Non-pigmented ciliary epithelial cell (primary cell): ENCODE data around the gene PDE4D.
A peak's percentile ranks its signal among the peaks of the same experiment; 100 is the strongest.

Experiments
- DNase-seq: peaks from one replicate; pipeline ENCODE4 v3.0.0-alpha.2; 2010; ENCODE audit warnings: low read depth

PDE4D gene

DNA sequence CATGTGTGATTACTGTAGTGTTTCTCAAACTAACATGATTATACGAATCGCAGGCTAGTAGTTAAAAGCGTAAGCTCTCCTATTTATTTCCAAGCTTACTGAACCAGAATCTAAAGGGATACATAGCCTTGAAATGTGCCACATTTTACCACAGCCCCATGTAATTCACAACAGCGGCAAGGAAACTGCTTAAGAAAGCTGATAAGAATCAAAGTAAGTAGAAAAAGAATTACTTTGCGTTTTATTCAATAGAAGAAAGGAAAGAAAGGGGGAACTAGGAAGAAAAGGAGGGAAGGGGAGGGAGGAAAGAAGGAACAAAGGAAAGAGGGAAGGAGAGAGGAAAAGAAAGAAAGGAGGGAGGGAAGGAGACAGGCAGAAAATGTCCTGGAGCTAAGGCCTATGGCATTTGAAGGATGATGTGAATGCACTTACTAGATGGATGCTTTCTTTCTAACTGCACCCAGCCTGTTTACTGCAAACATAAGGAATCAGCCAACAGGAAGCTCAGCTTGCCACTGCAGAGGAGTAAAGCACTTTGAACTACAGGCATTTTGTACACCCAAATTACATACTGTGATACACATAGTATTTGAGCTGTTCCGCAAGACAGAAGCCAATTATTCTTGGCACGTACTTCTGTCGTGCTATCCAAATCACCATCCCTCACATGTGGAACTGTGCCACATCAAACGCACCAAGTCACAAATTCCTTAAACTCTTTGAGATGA is 789.0 kb downstream of the PDE4D start:
- DNase-seq: no peak

DNA sequence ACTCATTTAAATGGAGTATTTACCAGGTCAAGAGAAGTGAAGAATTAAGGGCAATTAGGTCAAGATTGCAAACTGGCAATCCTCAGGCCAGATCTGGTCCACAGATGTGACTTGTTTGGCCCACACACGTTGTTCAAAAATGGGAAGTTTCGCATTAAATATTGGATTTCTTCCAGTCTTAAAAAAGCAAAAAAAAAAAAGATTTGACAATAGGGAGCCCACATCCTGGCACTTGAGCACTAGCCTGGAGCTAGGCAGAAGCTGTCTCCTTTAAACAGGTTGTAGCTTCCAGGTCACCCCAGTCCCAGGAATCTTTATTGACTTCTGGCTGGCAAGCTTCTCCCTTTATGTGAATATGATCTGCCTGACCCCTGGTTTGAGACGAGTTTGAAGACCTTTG is 790.2 kb downstream of the PDE4D start:
- DNase-seq: no peak

DNA sequence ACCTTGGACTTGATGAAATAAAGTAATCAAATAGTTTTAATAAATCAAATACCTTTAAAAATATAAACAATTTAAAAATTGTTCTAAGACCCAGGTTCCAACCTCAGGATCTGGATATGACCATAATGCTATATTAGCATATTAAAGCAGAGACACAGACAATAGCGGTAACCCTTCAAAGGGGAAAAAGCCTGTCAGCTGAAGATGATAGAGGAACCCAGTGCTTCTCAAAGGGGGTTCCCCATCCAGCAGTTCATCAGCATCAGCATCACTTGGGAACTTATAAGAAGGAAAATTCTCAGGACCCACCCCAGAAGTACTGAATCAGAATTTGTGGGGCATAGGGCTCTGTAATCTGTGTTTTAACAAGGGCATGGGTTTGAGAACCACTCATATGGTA is 791.1 kb downstream of the PDE4D start:
- DNase-seq: no peak

DNA sequence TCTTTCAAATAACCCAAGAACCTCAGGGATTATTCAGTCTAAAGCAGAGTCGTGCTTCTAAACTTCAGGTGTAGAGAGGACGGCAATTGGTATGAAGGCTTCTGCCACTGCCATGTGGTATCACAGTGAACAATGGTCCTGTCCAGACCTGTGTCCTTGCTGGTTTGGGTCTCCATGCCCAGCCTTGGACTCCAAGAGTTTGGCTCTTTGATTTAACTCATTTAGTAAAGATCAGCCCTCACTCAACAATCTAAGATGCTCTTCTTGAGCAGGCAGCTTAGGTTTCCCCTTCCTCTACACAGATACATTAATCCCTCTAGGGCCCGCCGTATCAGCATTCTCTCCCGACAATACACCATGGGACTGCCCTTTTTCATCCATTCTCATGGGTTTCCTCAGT is 792.7 kb downstream of the PDE4D start:
- no peak for DNase-seq

DNA sequence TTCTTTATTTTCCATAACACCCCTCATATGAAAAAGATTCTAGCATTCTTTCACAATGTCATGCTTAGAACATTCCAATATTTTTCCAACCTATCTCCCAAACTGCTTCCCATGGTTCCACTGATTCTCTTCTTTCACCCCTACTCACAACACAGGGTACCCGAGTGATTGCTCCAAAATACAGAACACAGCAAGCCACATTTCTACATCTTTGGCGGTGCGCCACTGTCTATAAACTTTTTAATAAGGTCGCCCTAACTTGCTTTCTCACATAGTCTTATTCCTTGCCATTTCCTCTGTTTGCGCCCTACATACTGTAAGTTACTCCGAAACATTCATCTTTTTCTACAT is 793.6 kb downstream of the PDE4D start:
- no peak for DNase-seq

DNA sequence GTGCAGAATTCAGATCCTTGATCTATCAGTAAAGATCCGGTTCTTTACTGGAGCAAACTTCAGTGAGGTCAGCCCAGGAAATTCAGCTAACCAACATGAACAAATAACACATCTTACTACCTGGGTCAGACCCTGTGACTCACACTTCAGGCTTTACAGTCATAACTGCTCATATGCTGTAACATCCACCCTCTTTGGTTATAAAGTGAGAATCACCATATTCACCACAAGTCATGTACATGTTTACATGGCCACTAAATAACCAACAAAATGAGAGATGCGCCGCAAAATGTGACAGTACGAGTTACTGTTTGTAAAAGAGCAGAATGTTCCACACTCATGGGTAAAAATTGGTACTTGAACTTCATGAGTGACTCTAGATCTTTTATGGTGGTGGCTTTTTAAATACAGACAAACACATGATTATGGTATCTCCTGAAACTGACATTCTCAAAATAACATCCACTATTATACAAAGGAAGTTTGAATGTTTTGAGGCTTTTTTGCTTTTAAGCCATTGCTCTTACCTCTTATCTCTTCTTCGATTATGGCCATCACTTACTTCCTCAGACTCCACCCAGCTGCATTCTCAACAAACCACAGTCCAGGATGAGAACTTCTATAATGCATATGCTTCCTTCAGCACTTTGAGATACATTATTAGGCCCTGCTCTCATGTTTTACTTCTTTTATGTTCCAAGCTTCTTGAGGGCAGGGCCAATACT is 794.1 kb downstream of the PDE4D start:
- DNase-seq: peak; percentile 91

DNA sequence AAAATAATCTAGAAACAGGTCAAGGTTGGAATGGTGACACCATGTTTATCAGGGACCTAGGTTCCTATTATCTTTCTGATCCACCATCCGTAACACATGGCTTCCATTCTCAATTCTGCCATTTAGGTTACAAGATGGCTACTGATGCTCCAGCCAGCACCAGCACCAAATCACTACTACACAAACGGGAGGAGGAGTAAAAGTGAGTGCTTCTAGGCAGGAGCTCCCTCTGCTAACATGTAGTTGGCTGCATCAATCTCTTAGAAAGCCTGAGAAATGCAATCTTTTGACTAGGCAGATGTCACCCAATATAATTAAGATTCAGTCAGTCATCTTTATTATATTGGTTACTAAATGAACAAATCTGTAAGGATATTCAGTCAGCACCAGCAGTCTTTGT is 794.8 kb downstream of the PDE4D start:
- no peak for DNase-seq

DNA sequence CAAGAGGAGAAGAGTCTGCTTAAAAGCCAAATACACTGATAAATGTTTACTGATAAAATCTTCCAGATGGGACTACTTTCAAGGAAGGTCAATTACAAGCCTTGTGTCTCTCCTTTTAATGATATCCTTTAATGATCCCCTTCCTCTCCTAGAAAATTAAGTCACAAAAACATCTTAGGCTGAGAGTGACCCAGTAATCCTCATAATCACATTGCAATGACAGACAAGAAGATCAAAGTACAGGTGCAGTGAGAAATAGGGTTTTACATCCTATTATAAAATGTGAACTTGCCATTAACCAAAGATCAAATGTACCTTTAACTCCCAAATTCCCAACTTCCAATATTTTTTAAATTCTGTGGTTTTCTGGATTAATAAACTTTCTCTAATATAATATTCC is 795.8 kb downstream of the PDE4D start:
- DNase-seq: no peak

DNA sequence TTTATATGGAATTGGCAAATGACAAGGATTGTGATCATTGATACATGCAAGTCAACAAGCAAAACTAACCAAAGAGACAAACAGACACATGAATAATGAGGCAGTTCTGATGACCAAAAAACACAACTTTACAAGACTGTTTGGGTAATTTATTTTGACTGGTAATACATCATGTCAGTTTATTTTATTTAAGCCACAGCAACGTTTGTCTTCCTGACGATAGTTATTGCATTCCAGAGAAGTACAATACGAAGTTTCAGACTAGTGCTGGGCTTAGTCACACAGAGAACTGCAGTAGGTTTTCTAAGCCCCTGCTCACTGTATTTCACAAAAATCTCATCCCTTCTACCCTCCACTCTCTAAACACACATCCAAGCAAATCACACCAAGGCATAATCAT is 796.4 kb downstream of the PDE4D start:
- peak; percentile 73 for DNase-seq

DNA sequence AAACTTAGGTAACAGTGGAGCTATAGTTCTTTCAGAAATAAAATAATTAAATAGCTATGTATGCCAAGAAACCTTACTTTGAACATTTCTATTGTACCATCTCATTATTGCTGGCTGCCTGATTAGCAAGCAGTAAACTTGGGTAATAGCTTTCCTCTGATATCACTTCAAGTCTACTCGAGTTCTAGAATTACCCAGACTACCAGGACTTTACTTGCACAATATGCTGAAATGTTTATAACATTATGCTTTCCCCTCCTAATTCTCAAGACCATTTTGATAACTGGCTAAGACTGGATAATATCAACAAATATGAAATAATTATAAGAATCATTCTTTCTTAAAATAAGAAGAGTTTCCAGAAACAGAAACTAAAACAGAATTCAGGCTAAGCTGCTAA is 798.0 kb downstream of the PDE4D start:
- peak; percentile 42 for DNase-seq

DNA sequence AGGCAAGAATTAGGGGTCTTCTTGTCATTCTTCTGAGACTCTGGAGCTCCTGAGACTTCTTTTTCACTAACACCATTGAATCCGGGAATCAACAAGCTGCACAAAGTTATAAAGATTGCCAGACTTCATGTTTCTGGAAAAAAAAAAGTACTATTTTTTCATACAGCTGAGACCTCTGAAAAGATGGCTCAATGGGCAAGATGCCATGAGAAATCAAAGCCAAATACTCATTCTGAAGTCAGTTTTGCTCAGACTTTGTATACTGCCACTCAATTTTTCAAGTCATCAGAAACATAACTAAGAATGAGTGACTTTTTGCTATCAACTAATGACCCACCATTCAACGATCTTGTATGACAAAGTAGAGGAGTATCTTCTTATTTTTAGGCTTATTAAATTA is 798.7 kb downstream of the PDE4D start:
- DNase-seq: no peak

DNA sequence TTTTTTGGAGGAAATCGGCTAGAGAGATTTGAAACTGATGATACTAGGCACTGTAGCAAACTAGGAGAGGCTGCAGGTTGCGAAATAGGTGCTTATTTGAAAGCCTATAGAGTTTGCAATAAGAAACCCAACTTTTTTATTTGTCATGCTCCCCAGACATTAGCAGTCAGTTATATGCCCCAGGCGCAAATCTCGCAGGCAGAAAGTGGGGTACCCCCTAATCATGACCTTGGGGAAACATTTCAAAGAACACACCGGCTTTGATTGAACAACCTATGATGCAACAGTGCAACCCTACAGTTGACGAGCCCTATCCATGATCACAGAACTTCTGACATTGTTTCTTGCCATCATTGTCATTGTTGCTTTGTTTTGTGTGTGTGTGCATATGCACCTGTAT is 800.2 kb downstream of the PDE4D start:
- DNase-seq: no peak

DNA sequence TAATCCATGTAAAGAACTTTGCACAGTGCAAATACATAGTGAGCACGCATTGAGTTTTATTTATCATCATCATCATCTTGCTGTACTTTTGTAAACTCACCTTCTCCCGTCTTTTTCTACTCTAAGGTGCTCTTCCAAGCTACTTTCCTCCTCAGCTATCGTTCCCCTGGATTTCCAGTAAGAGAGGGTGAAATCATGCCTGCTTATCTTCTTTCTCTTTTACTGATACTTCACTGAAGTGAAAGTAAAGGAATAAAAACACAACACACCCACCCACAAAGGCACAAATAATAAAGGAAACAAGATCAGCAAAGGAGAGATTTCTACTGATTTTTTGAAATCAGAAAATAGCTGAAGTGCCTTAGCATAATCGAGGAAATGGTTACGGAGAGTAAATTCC is 800.8 kb downstream of the PDE4D start:
- no peak for DNase-seq

DNA sequence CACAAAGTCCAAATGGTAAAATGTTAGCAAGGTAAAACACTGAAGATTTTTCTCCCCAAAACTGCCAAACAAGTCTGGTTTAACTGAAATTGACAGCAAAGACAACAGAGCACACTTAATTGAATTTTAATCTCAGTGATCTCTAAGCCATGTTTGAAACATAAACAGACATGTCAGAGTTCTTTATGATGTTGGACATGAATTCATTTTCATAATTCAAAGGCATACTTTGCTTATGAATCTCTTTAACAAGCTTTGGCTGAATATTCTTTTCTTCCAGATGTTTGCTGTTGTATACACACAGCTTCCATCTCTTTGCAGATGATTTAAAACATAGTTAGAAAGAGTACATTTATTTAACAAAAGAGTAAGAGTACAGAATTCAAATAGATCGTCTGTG is 801.6 kb downstream of the PDE4D start:
- no peak for DNase-seq

DNA sequence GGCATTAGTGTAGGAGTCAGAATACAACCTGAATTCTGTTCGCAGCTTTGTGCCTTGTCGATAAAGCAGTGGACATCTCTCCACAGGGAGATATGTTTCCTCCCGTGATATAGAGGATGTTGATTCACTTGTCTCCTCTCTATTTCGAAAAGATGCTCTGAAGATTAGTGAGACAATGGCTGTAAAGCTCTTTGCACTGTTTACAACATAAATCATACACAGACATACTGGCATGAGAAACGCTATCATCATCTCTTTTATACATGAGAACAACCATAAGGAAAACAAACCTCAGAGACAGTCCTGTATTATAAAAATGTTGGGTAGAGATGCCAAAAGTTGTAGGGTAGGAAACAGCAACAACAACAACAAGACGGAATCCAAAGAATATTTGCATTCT is 803.2 kb downstream of the PDE4D start:
- DNase-seq: no peak

DNA sequence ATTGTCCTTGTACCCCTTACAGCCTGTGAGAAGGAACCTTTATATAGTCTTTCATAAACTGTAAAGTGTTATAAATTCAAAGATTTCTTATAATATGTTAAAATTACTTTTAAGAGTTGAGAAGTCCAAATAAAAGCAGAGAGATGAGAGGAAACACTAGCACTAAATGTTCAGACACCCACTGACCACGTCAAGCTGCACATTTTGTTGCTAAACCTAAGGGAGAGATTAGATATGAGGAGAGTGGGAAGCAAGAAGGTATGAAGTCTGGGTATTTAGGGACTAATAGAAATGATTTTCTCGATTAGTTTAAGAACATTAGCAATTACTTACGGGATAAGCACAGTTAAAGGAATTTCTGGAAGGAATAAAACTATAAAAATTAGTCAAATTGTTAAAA is 803.8 kb downstream of the PDE4D start:
- DNase-seq: no peak

DNA sequence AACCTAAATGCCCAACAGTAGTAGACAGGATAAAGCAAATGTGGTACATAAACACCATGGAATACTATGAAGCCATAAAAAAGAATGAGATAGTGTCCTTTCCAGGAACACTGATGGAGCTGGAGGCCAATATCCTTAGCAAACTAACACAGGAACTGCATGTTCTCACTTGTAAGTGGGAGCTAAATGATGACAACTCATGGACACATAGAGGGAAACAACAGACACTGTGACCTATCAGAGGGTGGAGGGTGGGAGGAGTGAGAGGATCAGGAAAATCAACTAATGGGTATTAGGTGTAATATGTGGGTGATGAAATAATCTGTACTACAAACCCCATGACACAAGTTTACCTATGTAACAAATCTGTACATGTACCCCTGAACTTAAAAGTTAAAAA is 805.0 kb downstream of the PDE4D start:
- DNase-seq: no peak

DNA sequence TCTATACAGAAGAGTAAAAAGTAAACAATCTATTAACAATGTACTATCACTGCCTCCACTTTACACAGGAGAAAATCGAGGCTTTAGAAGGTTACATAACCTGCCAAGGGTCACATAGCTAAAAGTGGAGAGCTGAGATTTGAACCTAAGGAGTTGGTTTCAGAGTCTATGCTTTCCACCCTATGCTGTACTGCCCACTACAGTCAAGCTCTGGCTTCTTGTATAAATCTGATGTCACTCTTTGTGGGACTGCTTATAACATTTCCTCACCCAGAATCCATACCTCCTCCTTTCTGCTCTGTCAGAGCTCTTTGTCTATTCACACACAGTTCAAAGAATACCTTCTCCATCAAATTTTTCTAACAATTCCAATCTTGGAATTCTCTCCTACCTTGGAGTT is 807.5 kb downstream of the PDE4D start:
- DNase-seq: no peak

DNA sequence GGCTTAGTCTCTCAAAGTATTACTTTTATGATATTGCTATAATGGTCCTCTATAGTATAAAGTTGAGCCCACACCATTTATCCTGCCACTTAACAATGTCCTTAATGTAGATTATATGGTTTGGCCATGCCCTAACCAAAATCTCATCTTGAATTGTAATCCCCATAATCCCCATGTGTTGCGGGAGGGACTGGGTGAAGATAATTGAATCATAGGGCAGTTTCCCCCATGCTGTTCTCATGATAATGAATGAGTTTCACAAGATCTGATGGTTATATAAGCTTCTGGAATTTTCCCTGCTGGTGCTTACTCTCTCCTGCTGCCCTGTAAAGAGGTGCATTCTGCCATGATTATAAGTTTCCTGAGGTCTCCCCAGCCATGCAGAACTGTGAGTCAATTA is 811.8 kb downstream of the PDE4D start:
- DNase-seq: no peak

DNA sequence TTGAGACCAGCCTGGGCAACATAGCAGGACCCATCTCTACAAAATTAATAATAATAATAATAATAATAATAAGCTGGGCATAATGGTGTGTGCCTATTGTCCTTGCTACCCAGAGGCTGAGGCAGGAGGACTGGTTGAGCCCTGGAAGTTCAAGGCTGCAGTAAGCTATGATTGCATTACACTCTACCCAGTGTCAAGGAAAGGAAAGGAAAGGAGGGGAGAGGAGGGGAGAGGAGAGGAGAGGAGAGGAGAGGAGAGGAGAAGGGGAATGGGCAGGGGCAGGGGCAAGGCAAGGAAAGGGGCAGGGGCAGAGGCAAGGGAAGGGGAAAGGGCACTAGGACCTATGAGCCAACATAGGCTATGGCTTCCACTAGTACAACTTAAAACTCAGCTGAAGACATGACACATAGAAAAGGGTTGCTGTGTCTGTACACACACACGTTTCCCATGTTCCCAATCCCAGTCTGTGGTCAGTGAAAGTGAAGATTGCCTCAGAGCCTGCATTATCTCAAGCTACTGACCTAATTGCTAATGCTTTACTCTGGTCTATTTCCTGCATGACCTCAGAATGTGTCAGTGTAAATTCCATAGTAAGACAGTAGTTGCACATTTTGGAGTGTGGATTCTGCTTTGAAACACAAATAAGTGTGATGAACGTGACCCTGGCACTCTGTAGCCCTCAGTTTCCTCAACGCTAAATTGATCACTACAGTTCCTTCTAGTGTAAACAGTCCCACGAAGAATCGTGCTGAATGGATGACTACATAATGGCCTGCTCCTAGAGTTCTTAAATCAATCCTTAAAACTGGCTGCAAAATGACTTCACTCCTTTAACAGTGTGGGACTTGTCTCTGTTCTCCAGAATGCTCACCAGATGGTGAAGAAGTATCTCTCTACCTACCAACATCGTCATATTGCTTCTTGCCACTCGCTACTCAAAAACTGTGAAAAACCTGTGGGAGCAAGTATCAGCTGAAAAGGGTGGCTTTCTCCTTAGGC is 813.6 kb downstream of the PDE4D start:
- DNase-seq: peak; percentile 99

DNA sequence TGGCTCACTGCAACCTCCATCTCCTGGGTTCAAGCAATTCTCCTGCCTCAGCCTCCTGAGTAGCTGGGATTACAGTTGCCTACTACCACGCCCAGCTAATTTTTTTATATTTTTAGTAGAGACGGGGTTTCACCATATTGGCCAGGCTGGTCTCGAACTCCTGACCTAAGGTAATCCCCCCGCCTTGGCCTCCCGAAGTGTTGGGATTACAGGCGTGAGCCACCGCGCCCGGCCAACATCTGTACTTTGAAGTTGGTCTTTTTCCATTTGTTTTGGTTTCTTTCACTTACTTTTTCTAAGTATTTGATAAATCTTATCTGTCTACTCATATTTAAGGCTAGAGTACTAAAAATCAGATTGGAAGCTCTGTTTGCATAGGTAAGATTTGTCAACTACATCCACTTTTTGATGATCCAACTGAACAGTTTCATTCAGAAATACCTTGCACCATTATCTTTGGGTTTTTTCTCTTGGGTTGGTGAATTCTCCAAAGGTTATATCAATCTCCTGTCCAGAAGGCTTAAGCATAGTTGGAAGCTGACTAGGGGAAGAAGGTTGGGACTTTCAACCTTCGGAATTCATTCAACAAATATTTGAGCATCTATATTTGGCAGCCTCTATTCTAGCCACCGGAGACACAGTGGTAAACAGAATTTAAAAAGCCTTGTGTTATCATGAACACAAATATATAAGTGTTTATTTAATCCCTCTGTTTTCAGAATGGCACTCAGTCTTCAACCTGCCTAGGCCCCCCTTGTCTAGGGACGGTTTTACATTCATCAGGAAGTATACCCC is 821.6 kb downstream of the PDE4D start:
- DNase-seq: no peak
